Stimulated activated CD8-positive, alpha-beta memory T cell treated with anti-CD3 and anti-CD28 coated beads, Interleukin-2, amount 100 ng/mL, for 1 hour (primary cell): Measurements from ENCODE around the gene EML1.

Source experiments
- DNase-seq, 2 donors: peaks; one replicate each; pipeline ENCODE4 v3.0.0-alpha.2; 2020; ENCODE audit warnings: low read depth in 2 of 2

The EML1 gene

DNA sequence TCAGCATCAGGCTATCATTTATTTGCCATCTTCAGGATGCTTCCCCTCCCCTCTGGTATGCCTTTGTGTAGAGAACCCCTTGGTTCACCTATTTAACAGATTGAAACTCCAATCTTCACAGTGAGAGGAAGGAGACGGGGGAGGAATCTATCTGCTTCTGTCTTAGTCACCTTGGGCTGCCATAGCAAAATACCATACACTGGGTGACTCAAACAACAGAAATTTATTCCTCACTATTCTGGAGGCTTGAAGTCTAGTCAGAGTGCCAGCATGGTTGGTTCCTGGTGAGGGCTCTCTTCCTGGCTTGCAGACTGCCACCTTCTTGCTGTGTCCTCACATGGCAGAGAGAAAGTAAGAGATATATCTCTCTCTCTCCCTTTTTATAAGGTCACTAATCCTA is 13.5 kb upstream of the EML1 start:
- DNase-seq = no peak

DNA sequence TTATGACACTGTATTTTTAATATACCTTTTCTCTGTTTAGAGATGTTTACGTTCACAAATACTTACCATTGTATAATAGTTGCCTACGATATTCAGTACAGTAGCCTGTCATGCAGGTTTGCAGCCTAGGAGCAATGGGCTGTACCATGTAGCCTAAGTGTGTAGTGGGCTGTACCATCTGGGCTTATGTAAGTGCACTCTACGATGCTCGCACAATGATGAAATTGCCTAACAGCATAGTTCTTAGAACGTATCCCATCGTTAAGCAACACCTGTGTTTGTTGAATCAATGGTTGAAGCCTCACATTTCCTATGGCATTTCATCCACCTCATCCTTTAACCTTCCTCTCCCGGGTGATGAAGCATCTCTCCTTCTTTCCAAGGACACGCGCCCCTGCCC is 12.5 kb upstream of the EML1 start:
- no peak for DNase-seq

DNA sequence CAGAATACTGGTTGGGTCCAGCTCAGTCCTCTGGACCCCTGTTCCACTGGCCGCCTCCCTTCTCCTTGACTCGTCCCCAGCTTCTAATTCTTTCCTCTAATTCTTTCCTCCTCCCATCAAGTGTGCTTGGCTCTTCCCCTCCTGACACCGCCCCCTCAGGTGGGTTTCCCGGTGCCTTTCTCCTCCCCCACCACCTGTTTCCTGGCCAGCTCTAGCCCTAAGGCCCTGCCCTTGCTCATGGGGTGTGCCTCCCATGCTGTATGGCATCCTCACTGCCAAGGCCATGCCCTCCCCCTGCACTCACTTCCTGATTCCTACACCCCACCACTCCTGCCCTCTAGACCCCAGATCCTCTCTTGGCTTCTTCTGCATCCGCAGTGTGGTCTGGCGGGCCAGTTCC is 12.1 kb upstream of the EML1 start:
- no peak for DNase-seq

DNA sequence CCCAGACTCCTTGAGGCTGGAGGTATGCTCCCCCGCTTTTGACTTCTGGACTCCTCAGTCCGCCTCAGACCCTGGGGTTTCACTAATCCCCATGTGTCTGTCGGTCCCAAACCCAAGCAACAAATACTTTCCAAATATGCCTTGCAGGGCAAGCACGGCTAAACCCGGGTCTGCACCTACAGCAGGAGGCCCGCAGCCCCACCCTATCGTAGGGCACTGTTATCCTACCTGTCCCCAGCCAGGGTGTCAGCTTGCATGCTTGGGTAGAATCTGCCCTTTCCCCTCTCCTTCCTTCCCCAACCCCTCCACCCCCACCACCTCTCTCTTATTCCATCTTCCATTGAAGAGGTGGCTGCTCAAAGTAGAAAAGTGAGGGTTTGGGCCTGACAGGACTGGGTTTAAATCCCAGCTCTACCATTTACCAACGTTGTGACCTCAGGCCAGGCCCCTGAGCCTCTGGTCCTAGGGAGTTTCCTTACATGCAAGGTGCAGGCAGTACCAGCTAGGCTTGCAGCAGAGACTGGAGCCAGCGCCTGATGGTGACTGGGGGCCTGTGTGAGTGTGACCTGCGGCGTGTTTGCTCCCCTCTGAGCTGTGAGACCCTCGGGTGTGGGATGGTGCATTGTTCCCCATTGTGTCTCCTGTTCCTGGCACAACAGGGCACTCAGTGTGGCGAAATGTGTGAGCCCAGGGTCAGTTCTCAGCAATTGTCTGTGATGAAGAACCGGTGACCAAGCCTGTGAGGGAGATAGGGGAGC is 11.2 kb upstream of the EML1 start:
- no peak for DNase-seq

DNA sequence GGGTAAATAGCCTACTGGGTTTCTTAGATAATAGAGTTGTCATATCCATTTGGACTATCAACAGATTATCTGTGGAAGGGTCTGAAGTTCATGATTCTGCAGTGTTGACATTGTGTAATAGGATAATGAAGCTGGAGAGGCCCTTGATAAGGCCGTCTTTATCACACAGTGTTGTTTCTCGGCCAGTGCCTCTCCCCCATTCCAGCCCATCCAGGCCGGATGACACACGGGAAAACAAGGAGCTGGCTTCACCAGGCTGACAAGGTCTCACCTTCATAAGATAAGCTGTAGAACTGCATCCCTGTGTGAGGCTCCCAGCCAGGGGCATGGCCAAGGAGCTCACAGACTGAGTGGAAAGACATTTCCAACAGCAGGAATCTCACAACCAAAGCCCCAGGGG is 8.7 kb upstream of the EML1 start:
- DNase-seq = no peak

DNA sequence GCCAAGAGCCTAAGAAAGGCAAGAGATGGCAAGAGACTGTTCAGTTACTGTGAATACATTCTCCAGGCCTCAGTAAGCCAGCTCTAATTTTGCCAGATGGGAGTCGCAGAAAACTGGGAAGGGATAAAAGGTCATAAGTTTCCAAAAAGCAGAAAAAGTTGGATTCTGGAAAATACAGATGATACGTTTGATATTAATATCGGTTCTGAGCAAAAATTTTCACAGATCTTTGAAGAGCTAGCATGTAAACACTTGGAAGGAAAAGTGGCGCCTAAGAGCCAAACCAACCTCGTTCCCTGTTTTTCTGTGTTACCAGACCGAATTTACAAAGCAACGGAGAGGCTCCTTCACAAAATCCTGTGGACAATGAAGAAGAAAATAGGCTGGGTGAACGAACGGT is 7.8 kb upstream of the EML1 start:
- no peak for DNase-seq

DNA sequence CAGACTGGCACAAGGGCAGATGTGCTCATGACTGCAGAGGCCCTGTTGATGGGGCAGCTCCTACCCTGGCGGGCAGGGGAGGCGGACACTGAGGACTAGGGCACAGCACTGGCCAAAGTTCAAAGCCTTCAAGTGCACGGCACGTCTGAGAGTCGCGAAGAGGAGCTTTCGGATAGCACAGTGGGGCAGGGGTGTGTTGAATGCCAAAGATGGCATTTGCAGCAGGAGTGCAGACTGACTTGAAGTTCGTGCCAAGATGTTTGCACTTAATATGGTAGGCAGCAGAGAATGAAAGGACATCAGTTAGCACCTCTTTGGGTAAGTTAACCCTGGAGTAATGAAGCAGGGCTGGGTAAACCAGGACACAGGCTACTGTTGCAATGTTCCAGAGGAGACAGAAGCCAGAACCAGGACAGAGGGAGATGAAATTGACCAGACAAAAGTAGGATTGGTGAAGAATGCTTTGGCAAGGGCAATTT is 6.7 kb upstream of the EML1 start:
- no peak for DNase-seq

DNA sequence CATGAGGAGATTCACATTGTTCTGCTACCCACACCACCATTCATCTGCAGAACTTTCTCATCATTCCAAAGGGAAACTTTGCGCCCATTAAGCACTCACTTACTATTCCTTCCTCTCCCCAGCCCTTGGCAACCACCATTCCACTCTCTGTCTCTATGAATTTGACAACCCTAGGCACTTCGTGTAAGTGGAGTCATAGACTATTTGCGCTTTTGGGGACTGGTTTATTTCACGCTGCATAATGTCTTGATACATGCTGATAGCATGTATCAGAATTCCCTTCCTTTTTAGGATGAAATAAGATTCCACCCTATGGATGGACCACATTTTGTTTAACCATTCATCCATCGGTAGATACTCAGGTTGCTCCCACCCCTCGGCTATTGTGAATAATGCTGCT is 4.5 kb upstream of the EML1 start:
- DNase-seq = no peak

DNA sequence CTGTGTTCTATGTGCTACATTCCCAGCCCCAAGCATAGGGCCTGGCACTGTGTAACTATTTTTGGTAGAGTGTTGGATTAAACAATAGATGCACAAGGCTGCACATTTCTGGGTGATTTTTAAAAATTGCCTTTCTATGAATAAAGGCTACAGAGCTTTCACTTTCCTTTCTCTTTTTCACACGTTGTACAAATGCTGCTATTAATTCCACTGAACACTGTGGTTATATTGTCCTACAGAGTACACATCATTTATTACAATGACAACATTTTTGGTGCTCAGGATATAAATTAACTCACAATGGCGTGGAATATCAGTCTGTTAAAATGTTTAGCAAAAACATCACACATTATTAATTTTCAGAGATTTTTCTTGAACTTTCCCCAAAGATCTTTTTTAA is 3.6 kb upstream of the EML1 start:
- no peak for DNase-seq

DNA sequence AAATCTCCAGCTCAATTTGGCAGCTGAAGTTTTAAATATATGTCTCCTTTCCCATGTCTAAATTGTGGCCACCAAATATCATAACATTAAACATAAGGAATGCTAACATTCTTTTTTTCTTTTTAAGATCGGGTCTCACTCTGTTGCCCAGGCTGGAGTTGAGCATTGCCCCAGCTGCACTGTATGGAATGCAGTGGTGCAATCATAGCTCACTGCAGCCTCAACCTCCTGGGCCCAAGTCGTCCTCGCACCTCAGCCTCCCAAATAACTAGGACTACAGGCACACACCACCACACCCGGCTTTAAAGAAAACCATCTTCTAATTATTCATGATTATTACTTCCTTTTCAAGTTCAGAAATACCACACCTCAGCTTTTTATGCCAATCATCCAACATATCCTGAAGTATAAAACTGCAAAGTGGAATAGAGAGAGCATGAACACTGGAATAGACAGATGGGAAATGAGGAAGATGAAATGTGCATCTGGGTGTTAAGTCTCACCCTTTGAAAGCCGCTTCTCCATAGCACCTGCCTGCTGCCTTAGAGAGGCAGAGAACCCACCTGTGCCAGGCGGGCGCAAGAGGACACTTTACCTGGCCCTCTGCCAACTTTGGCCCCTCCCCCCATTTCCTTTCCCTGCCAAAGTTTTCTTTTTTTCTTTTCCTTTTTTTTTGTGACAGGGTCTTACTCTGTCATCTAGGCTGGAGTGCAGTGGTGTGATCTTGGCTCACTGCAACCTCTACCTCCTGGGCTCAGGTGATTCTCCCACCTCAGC is 2.8 kb upstream of the EML1 start:
- DNase-seq = no peak

DNA sequence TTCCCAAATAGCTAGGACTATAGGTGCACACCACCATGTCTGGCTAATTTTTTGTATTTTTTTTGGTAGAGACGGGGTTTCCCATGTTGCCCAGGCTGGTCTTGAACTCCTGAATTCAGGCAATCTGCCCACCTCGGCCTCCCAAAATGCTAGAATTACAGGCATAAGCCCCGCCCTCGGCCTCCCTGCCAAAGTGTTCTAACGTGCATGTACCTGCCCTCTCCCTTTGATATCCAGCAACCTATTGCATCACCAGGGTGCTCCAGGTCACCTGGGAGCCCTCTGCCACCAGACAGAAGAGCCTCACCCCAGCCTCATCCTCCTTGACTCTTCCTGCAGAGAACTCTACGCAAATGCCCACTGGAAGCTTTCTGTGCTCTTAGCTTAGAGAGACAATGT is 2.2 kb upstream of the EML1 start:
- DNase-seq = no peak

DNA sequence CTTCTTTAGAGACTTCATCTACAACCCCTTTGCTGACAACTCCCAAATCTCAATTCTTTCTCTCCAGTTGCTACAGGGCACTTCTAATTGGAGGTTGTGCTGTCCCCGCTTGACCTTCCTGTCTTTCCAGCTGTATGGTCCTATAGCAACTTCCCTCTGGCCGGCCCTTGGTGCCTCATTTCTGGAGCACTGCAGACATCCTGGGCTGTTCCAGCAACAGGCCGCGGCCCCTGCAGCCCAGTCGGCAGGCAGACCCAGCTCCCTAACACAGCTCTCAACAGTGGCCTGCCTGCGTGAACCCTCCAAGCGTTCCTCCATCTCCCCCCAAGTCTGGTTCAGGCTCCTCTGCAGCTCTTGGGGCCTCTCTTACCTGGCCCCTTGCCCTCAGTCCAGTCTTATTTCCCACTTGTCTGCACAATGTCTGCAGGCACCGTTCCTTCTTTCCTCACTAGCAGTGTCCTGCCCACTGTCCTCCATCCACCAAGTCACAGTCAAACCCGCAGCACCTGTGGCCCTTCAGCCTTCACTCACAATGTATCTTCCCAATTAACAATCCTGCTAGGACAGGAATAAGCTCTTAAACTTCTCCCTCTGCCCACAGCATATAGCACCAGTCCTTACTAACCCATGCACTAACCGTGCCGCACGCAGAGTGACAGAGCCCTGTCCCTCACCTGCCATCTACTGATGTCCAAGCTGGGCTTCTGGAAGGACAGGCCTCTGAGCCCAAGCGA is 1.6 kb upstream of the EML1 start:
- DNase-seq = no peak

DNA sequence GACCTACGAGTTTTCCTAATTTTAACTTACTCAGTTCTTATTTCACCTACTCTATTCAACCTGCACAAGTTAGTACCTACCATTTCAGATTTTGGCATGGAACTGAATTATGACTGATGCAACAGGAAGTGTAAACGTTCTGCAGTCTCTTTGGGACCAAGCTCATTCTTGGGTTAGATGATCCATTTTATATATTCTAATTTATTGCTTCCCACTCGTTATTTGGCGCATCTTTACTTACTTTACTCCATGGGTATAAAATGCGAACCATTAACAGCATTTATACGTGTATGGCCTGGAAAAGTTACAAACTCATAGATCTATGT is 1.0 kb upstream of the EML1 start:
- DNase-seq = no peak

DNA sequence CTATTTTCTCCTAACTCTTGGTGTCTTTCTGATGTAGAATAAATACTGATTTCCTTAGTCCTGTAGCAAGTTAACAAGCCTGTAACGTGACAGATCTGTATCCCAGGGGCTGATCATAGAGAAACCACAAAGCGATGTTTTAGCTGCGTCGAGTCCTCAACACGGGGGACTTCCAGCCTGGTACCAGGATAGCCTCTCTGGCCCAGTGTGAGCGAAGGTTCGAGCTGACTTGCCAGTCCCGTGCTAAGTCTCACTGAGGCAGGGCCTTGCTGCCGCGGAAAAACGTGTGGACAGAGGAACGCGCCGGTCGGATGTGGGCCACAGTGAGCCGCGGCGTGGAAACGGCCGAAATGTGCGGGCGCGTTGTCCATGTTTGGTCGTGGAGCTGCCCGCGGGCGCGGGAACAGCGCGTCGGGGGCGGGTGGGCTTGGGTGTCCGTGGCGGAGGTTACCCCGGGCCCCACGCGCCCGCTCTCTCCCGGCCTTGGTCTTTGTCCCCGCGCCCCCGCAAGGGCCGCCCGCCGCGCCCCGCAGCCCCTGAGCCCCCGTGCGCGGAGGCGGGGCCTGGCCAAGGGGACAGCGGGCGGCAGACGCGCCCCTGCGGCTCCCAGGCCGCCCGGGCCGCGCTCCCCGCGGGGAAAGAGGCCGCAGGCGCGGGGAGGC is 531 bp upstream of the EML1 start:
- no peak for DNase-seq

DNA sequence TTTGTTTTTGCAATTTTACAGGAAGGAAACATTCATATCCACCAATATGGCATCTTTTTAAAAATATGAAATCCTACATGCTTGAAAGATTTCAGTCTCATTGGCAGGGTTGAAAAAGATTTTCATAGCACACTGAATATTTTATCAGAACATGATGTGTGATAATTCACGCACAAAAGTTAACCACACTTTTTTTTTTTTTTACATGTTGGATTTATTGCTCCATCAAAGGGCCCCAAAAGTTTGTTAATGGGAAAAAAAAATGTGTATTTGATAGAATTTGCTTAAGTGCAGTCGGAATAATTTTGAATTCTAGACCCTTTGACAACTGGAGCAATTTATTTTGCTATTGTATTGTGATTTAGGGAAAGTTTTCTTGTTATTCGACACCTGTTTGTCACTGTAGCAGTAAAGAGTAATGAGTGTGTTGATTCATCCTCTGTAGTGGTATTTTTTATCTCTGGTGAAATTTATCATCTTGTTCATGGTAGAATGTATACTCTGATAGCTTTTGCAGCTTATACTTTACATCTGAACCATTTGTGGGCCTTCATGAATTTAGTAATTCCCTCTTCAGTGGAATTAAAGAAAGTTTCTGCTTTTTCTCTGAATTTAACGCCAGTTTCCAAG is 1.1 kb downstream of the EML1 start:
- DNase-seq = no peak

DNA sequence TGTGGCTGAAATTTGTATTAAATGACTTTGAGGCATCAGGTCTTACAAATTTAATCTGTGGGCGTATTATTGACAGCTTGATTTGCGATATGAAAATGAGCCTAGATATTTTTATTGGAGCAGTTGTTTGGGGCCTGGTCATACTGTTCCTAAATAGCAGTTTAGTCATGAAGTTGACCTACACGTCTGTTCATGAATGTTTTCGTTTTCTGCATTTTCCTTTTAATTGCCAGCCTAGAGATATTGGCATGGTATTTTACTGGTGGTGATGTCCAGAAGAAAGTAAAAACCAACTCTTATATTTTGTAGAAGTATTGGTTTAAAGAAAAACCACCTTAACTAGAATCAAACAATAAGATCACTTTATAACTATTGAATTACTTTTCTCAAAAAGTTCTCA is 1.8 kb downstream of the EML1 start:
- DNase-seq = no peak

DNA sequence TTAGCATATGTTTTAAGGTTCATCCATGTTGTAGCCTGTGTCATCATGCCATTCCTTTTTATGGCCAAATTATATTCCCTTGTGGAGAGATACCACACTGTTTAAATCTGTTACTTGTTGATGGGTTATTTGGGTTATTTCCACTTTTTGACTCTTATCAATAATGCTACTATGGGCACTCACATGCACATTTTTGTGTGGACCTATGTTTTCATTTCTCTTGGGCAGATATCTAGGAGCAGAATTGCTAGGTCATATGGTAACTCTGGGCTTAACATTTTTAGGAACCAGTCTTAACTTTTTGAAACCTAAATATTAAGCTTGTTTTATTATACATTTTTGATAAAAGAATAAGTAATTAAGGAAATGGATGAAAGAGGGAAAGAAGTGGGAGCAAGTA is 4.0 kb downstream of the EML1 start:
- no peak for DNase-seq

DNA sequence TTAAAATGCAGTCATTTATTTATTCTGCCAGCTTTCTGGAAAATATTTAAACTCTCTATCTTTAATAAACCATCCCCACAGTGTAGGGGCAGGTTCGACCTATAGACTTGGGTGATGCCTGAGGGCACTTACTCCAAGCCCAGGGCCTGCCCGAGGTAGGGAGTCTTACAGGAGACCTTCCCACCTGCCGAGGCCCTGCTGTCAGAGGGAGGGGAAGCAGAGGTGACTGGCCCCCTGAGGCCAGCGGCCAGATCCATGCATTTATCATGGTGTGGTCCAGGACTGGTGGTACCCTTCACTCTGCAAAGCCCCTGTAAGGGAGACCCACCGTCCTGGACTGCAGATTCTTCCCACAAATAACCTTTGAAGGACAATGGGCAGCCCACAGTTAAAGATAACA is 7.6 kb downstream of the EML1 start:
- no peak for DNase-seq

DNA sequence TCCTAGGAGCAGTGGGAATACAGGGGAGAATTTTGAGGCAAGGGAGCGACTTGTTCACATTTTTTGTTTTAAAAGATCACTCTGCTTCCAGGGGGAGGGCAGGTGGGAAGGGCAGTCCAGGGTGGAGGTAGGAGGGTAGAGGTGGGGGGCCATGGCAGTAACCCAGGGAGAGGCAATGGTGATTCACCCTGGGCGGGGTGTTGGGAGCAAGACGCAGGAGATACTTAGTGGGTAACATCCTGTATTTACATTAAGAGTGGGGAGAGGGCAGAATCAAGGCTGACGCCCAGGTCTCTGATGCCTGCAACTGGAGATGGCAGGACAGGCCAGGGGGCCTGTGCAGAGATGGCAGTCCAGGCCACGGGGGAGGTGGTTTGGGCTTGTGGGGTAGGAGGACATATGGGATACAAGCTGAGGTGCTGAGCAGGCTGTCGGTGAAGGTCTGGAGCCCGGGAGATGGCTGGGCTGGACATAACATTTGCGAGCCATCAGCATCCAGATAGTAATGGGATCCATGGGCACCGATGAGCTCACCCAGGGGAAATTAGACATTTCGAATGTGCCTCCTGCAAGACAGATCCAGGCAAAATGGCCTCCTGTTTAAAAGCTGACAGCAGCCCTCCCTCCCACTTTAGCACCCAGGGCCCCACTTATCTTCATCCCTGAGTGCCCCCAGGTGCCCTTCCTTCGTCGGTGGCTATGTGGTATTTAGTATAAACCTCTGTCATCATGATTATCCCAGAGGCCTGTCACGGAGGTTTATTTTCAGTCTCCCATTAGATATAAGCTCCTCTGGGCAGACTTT is 9.3 kb downstream of the EML1 start:
- no peak for DNase-seq

DNA sequence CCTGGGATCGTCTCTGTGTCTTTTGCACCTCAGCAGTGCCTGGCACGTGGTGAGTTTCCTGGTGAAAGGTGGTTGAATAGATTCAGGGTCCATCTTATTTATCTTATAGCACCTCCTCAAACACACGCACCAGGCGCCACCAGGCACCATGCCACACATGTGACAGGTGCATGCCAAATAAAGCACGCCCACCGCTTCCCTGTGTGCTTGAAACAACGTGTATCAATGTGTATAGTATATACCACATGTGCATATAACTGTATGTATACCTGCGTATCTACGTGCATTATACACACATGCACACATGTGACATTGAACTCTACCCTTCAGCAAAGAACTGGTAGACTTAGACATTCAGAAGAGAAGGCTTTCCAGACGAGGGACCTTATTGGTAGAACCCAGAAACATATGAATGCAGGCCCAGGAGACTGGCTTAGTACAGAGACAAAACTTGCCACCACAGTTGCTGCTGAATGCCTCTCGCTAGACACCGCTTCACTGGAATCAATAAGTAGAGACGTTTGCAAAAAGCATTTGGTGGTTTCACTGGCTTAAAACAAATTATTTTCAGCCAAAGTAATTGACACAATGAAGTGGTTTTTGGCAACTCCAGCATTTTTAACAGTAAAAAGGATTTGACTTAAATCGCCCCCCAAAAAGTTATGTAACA is 10.0 kb downstream of the EML1 start:
- no peak for DNase-seq

DNA sequence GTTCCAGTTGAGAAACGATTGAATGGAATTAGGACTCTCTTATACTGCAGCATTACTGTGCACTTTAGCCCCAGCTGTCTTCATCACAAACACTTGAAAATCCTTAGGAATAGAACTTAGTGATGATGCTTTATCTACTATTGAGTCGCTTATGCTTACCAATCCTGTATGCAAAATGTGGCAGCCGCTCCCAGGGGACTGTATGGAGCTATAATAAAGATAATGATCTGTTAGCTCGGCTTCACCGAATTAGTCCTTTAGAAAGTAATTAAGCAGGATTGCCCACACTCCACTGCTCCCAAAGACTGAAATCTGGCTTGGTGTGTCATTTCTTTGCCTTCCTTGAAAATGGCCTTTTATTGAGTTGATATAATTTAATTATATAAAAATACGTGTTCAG is 10.6 kb downstream of the EML1 start:
- no peak for DNase-seq
